ENCODE measurements around the gene C6orf52. TPM values are rescaled to one million over a fixed set of nuclear protein-coding genes. Genes with fewer than 3 reads are reported as not detected.

C6orf52 gene
- total and polyA plus RNA-seq, 2 donors (not counting 3 experiments of a cell fraction or from before 2014, with no cell fraction given): 0.54 TPM; not detected in 1

DNA sequence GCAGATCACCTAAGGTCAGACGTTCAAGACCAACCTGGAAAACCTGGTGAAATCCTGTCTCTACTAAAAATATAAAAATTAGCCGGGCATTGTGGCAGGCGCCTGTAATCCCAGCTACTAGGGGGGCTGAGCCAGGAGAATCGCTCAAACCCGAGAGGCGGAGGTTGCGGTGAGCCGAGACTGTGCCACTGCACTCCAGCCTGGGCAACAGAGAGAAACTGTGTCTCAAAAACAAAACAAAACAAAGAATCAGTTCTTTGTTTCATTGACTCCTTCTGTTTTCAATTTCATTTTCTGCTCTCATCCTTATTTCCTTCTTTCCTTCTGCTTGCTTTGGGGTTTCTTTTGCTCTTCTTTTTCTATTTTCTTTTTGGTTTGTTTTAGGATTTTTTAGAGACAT, 19.5 kb upstream of the C6orf52 start:
- intact Hi-C loops (cut with micrococcal nuclease): no loop called here
- TF ChIP-seq EZH2 (IDR thresholded peaks at IDR 0.05; ENCODE audit: borderline replicate concordance, low read depth, low read length, severe bottlenecking) (no peak), JUN (IDR thresholded peaks at IDR 0.05; ENCODE audit: borderline replicate concordance, insufficient read depth, insufficient read length, low read depth) (no peak), POLR2A (IDR thresholded peaks at IDR 0.05; ENCODE audit: low read depth, low read length) (no peak), GATA2 (IDR thresholded peaks at IDR 0.05; ENCODE audit: insufficient read depth, insufficient read length, low read depth, low read length) (no peak), MYC (IDR thresholded peaks at IDR 0.05; ENCODE audit: low read depth, low read length) (no peak), FOS (IDR thresholded peaks at IDR 0.05; ENCODE audit: borderline replicate concordance, insufficient read depth, low read length) (no peak), POLR2AphosphoS5 (IDR thresholded peaks at IDR 0.05; ENCODE audit: insufficient read depth, low read depth, low read length) (no peak)
- TF ChIP-seq, protein P1, sequence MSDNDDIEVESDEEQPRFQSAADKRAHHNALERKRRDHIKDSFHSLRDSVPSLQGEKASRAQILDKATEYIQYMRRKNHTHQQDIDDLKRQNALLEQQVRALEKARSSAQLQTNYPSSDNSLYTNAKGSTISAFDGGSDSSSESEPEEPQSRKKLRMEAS (IDR thresholded peaks at IDR 0.05; ENCODE audit: insufficient read depth, insufficient read length): no peak
- TF ChIP-seq, protein P2, sequence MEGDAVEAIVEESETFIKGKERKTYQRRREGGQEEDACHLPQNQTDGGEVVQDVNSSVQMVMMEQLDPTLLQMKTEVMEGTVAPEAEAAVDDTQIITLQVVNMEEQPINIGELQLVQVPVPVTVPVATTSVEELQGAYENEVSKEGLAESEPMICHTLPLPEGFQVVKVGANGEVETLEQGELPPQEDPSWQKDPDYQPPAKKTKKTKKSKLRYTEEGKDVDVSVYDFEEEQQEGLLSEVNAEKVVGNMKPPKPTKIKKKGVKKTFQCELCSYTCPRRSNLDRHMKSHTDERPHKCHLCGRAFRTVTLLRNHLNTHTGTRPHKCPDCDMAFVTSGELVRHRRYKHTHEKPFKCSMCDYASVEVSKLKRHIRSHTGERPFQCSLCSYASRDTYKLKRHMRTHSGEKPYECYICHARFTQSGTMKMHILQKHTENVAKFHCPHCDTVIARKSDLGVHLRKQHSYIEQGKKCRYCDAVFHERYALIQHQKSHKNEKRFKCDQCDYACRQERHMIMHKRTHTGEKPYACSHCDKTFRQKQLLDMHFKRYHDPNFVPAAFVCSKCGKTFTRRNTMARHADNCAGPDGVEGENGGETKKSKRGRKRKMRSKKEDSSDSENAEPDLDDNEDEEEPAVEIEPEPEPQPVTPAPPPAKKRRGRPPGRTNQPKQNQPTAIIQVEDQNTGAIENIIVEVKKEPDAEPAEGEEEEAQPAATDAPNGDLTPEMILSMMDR (IDR thresholded peaks at IDR 0.05; ENCODE audit: extremely low read depth in 1 of 2, insufficient read depth in 1 of 2, low read depth in 1 of 2, low read length in 2 of 2): no peak
- Histone ChIP-seq H3K9me1 (replicated peaks; ENCODE audit: control insufficient read depth, extremely low read depth, insufficient read depth, low read length) (no peaks in the 10 kb centered on the region), H3K9me3 (replicated peaks; ENCODE audit: control insufficient read depth, insufficient read depth, low read length) (no peaks in the 10 kb centered on the region), H3K27me3 (ENCODE audit: control insufficient read depth in 2 of 2, insufficient read depth in 2 of 2, low read length in 2 of 2) (no peaks in the 10 kb centered on the region), H3K36me3 (ENCODE audit: control insufficient read depth in 2 of 2, extremely low read depth in 1 of 2, insufficient read depth in 2 of 2, low read length in 2 of 2) (no peaks in the 10 kb centered on the region), H3K79me2 (ENCODE audit: control insufficient read depth, insufficient read depth, low read length) (no peaks in the 10 kb centered on the region), H2AFZ (ENCODE audit: low read depth, low read length) (no peak overlapping the region), H3K9ac (replicated peaks; ENCODE audit: extremely low read depth, insufficient read depth, low read length) (no peak overlapping the region), H3K4me1 (ENCODE audit: control insufficient read depth, extremely low read depth, insufficient read depth, low read length) (no peaks in the 10 kb centered on the region), H3K4me3 (replicated peaks in 1 of 3; ENCODE audit: insufficient read depth in 1 of 3, low read depth in 1 of 3, low read length in 3 of 3) (no peak overlapping the region), H3K27ac (ENCODE audit: insufficient read depth, low read depth, low read length) (no peak overlapping the region), H4K20me1 (replicated peaks; ENCODE audit: control insufficient read depth, extremely low read depth, insufficient read depth, low read length) (no peaks in the 10 kb centered on the region), H3K4me2 (ENCODE audit: insufficient read depth, low read length) (no peak overlapping the region)
- no TSS peak for BruUV-seq (replicated peaks)
- FAIRE-seq (no peak), DNase-seq (ENCODE audit: low read depth, low spot score) (no peak)
- POLR2A ChIA-PET: no interaction called here
- dilution Hi-C loops (cut with MboI; ENCODE audit: extremely low pct_ligation_motif_present, low sequenced_read_pairs): no loop called here
- CTCF ChIA-PET: no interaction called here

All from endothelial cell of umbilical vein (primary cell).